Measurements from ENCODE around the gene FAM3C. TPM values are rescaled to one million over a fixed set of nuclear protein-coding genes. Genes with fewer than 3 reads are reported as not detected.

Gene FAM3C
- total and polyA plus RNA-seq, 2 of the 8 experiments (the other 6 are each of a cell fraction or from before 2014, with no cell fraction given) = 27.0 to 77.7 TPM

- TF ChIP-seq KDM1A (IDR thresholded peaks at IDR 0.05; ENCODE audit: borderline replicate concordance, low read length) = no peak
These were observed 26.6 kb downstream of the FAM3C start (continued) for GRCh38 chr7:121369462-121369861.
